Measurements from ENCODE around the gene SLCO3A1.

SLCO3A1 gene

GRCh38 chr15:91887921-91888373 is 34.4 kb downstream of the SLCO3A1 start:
- TF ChIP-seq CTCF (IDR thresholded peaks at IDR 0.05; ENCODE audit: borderline replicate concordance, control extremely low read depth, extremely low read depth, insufficient read depth, missing control alignments): no peak
- in situ Hi-C loops (cut with MboI; ENCODE audit: low sequenced_read_pairs, unreplicated experiment): no loop called here
- DNase-seq (ENCODE audit: low spot score): no peak

GRCh38 chr15:91889111-91889815 is 35.8 kb downstream of the SLCO3A1 start:
- no peak for TF ChIP-seq CTCF (IDR thresholded peaks at IDR 0.05; ENCODE audit: borderline replicate concordance, control extremely low read depth, extremely low read depth, insufficient read depth, missing control alignments)
- no peak for DNase-seq (ENCODE audit: low spot score)

GRCh38 chr15:91890614-91891013 is 37.1 kb downstream of the SLCO3A1 start:
- no peak for TF ChIP-seq CTCF (IDR thresholded peaks at IDR 0.05; ENCODE audit: borderline replicate concordance, control extremely low read depth, extremely low read depth, insufficient read depth, missing control alignments)
- in situ Hi-C loops (cut with MboI; ENCODE audit: low sequenced_read_pairs, unreplicated experiment): no loop called here
- no peak for DNase-seq (ENCODE audit: low spot score)

More at GRCh38 chr15:91889111-91889815, 35.8 kb downstream of the SLCO3A1 start:
- in situ Hi-C loops (cut with MboI; ENCODE audit: low sequenced_read_pairs, unreplicated experiment): no loop called here

GRCh38 chr15:91891101-91891500 is 37.6 kb downstream of the SLCO3A1 start:
- DNase-seq (ENCODE audit: low spot score): no peak
- TF ChIP-seq CTCF (IDR thresholded peaks at IDR 0.05; ENCODE audit: borderline replicate concordance, control extremely low read depth, extremely low read depth, insufficient read depth, missing control alignments): no peak
- in situ Hi-C loops (cut with MboI; ENCODE audit: low sequenced_read_pairs, unreplicated experiment): no loop called here

GRCh38 chr15:91891788-91892345 is 38.4 kb downstream of the SLCO3A1 start:
- in situ Hi-C loops (cut with MboI; ENCODE audit: low sequenced_read_pairs, unreplicated experiment): no loop called here
- DNase-seq (ENCODE audit: low spot score): no peak
- TF ChIP-seq CTCF (IDR thresholded peaks at IDR 0.05; ENCODE audit: borderline replicate concordance, control extremely low read depth, extremely low read depth, insufficient read depth, missing control alignments): no peak

- TF ChIP-seq CTCF (IDR thresholded peaks at IDR 0.05; ENCODE audit: borderline replicate concordance, control extremely low read depth, extremely low read depth, insufficient read depth, missing control alignments): no peak
- in situ Hi-C loops (cut with MboI; ENCODE audit: low sequenced_read_pairs, unreplicated experiment): no loop called here
- no peak for DNase-seq (ENCODE audit: low spot score)
These were observed 38.9 kb downstream of the SLCO3A1 start for GRCh38 chr15:91892436-91892835.

All from GM13976 (cell line).